ENCODE data around the gene GNPAT. TPM values are rescaled to one million over a fixed set of nuclear protein-coding genes. Genes with fewer than 3 reads are reported as not detected.

Gene GNPAT
- total RNA-seq (ENCODE audit: low replicate concordance): 20.8 and 40.5 TPM in 2 replicates

DNA sequence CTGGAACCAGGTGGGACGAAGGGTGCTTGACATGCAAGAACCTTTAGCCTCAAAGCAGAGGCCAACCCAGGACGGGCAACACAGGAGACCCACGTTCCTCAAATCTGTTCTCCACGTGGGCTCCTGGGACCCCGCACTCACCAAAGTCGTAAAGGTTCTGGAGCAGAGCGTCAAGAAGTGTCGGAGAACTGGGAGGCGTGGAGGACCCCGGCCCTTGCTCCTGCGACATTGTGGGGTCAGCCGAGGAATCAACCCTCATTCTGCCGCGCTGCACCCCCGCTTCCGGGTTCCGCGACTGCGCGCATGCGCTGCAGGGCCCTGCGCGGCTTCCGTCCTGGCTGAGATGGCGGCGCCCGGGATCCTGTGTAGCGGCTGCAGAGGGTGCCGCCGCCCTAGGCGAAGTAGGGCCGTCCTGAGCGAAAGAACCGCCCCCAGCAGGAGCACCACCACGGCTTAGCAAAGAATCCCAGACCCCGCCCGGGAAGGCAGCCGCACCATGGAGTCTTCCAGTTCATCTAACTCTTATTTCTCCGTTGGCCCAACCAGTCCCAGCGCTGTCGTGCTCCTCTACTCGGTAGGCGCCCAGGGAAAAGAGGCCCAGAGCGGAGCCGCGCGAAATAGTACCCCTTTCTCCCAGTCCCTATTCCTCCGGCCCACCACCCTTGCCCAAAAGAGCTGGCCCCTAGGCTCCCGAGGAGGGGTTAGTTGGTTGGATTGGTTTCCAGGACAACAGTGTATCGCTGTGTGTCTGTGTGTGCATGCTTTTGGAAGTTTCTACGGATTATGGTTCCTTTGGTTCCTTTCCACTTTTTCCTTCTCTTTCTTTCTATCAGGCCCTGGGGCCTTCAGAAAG lies at the start of gene GNPAT:
TSS of gene GNPAT (plus strand) at position 330 of the 853 bp plus-strand sequence. CDS start at position 497, 167 bp downstream.

Other genes with a start within 250 kb of the GNPAT start
- 2.3 and 7.7 TPM in 2 replicates for gene FAM89A, start 201.0 kb upstream of the GNPAT start, total RNA-seq (ENCODE audit: low replicate concordance)
- gene TRIM67, start 79.2 kb upstream of the GNPAT start, total RNA-seq (ENCODE audit: low replicate concordance): 0.23 TPM in 1 of 2 replicates, not detected in the other
- gene EXOC8, start 96.6 kb downstream of the GNPAT start, total RNA-seq (ENCODE audit: low replicate concordance): 13.5 and 15.0 TPM in 2 replicates
- gene SPRTN, start 97.1 kb downstream of the GNPAT start, total RNA-seq (ENCODE audit: low replicate concordance): 14.7 and 35.2 TPM in 2 replicates
- 41.9 and 51.8 TPM in 2 replicates for gene EGLN1, start 181.1 kb downstream of the GNPAT start, total RNA-seq (ENCODE audit: low replicate concordance)